Suprapubic skin (tissue), 4 donors: ENCODE data around the gene STX7. TPM values are rescaled to one million over a fixed set of nuclear protein-coding genes. Genes with fewer than 3 reads are reported as not detected.

ENCODE experiments used
- DNase-seq, 2 donors: peaks; one replicate each; pipeline ENCODE4 v3.0.0-alpha.2; 2019; ENCODE audit warnings: low spot score in 2 of 2
- H3K27ac ChIP-seq: fragments of 200-600 bp; sonication (generic); one replicate; pipeline ENCODE4 v1.5.1; 2019
- H3K27me3 ChIP-seq: fragments of 200-600 bp; sonication (generic); one replicate; pipeline ENCODE4 v1.5.1; 2019
- H3K36me3 ChIP-seq: fragments of 200-600 bp; sonication (generic); one replicate; pipeline ENCODE4 v1.5.1; 2019
- H3K4me1 ChIP-seq: fragments of 200-600 bp; sonication (generic); one replicate; pipeline ENCODE4 v1.5.1; 2019
- H3K4me3 ChIP-seq: fragments of 200-600 bp; sonication (generic); one replicate; pipeline ENCODE4 v1.5.1; 2019; ENCODE audit warnings: mild to moderate bottlenecking
- H3K9me3 ChIP-seq: fragments of 200-600 bp; sonication (generic); one replicate; pipeline ENCODE4 v1.5.1; 2019
- CTCF ChIP-seq, 2 donors: fragments of 200-600 bp in 1 of 2; fragments of 450-650 bp in 1 of 2; sonication (generic) in 1 of 2; IDR thresholded peaks; one replicate each; pipeline ENCODE4 v1.5.1; 2016 to 2019; ENCODE audit warnings: antibody characterized with exemption in 2 of 2, mild to moderate bottlenecking in 1 of 2, moderate library complexity in 1 of 2
- EP300 ChIP-seq: sonication (generic); formaldehyde crosslinking; IDR thresholded peaks from one replicate; pipeline ENCODE4 v1.6.1; 2017; ENCODE audit warnings: antibody characterized with exemption
- POLR2A ChIP-seq, 2 donors: fragments of 450-650 bp; IDR thresholded peaks; one replicate each; pipeline ENCODE4 v1.6.1; 2017; ENCODE audit warnings: antibody characterized with exemption in 2 of 2, mild to moderate bottlenecking in 2 of 2, moderate library complexity in 2 of 2
- POLR2AphosphoS5 ChIP-seq, 3 donors: sonication (generic); formaldehyde crosslinking; IDR thresholded peaks; one replicate each; pipeline ENCODE4 v1.6.1; 2017; ENCODE audit warnings: antibody characterized with exemption in 3 of 3
- WGBS: methylation state at CpG from one replicate; pipeline ENCODE4 v1.1.5; 2018; 5-methylcytosine and 5-hydroxymethylcytosine counted together
- total RNA-seq, 4 donors: library from RNA; depleted of rRNA; stranded (reverse); fragments of >200 nt; gene quantifications; one replicate each; pipeline ENCODE4 v1.1.0, GENCODE V29; 2016

The STX7 gene
- total RNA-seq, 4 donors from 2014 or later: 24.9 to 43.5 (median 31.8) TPM

DNA sequence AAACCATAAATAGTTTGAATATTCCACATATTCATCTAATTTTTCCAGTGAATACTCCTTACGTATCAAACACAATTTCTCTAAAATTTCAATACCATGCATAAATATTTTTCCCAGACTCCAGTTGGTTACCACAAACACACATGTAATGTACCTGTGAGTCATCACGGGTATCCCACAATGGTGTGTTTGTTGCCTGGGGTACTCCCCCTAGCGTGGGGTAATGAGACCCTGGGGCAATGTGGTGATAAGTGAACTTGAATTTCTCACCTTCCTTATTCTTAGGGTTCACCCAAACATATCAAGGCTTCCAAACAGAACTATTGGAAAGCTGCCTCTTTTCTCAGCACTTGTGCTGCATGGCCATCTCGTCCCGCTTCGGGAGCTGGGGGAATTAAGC, 51.0 kb downstream of the STX7 start:
- Histone ChIP-seq H3K36me3 (peaks cover 92% of the 10 kb centered on the region), H3K27ac (no peak overlapping the region), H3K4me3 (no peak overlapping the region), H3K27me3 (no peaks in the 10 kb centered on the region), H3K9me3 (no peaks in the 10 kb centered on the region), H3K4me1 (no peaks in the 10 kb centered on the region)
- DNase-seq: no peak
- TF ChIP-seq POLR2AphosphoS5 (IDR thresholded peaks at IDR 0.05) (no peak), POLR2A (IDR thresholded peaks at IDR 0.05) (no peak), CTCF (IDR thresholded peaks at IDR 0.05) (no peak), EP300 (no peak)
- 88% methylated on average over 6 of the region's 6 CpGs for WGBS

DNA sequence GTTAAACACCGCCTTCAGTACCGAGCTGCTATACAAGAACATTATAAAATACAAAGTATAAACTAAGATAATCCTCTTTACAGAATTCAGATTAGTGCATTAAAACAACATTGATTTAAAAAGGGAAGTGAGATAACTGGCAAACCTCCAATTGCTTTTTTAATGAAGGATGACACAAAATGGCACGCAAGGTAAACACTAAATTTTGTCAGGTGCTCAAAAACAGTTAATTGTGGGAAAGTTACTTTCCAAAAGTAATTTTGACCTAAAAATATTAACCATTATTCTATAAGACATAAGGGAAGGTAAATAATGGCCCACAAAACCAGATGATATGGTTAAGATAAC, 53.3 kb downstream of the STX7 start:
- no peak for DNase-seq
- Histone ChIP-seq H3K9me3 (no peaks in the 10 kb centered on the region), H3K4me1 (no peaks in the 10 kb centered on the region), H3K4me3 (no peak overlapping the region), H3K27me3 (no peaks in the 10 kb centered on the region), H3K27ac (no peak overlapping the region), H3K36me3 (peaks cover 85% of the 10 kb centered on the region)
- WGBS: 97% methylated on average over 3 of the region's 3 CpGs
- no peak for TF ChIP-seq CTCF (IDR thresholded peaks at IDR 0.05)
- TF ChIP-seq EP300: no peak
- no peak for TF ChIP-seq POLR2AphosphoS5 (IDR thresholded peaks at IDR 0.05)
- TF ChIP-seq POLR2A (IDR thresholded peaks at IDR 0.05): no peak

- Histone ChIP-seq H3K36me3 (peaks cover 83% of the 10 kb centered on the region), H3K4me1 (no peaks in the 10 kb centered on the region), H3K27me3 (no peaks in the 10 kb centered on the region), H3K4me3 (no peak overlapping the region), H3K9me3 (no peaks in the 10 kb centered on the region), H3K27ac (no peak overlapping the region)
- DNase-seq: no peak
- no peak for TF ChIP-seq POLR2AphosphoS5 (IDR thresholded peaks at IDR 0.05)
- no peak for TF ChIP-seq CTCF (IDR thresholded peaks at IDR 0.05)
- TF ChIP-seq POLR2A (IDR thresholded peaks at IDR 0.05): no peak
- TF ChIP-seq EP300: no peak
- 93% methylated on average over 6 of the region's 6 CpGs for WGBS
Measured at GRCh38 chr6:132458887-132459604, 53.9 kb downstream of the STX7 start.

- Histone ChIP-seq H3K9me3 (no peaks in the 10 kb centered on the region), H3K27me3 (no peaks in the 10 kb centered on the region), H3K27ac (no peak overlapping the region), H3K4me1 (no peaks in the 10 kb centered on the region), H3K4me3 (no peak overlapping the region), H3K36me3 (peaks cover 60% of the 10 kb centered on the region)
- TF ChIP-seq POLR2AphosphoS5 (IDR thresholded peaks at IDR 0.05) (no peak), POLR2A (IDR thresholded peaks at IDR 0.05) (no peak), EP300 (no peak), CTCF (IDR thresholded peaks at IDR 0.05) (no peak)
- no peak for DNase-seq
- WGBS: 76% methylated on average over 4 of the region's 4 CpGs
Measured at GRCh38 chr6:132456700-132457143, 56.2 kb downstream of the STX7 start.

DNA sequence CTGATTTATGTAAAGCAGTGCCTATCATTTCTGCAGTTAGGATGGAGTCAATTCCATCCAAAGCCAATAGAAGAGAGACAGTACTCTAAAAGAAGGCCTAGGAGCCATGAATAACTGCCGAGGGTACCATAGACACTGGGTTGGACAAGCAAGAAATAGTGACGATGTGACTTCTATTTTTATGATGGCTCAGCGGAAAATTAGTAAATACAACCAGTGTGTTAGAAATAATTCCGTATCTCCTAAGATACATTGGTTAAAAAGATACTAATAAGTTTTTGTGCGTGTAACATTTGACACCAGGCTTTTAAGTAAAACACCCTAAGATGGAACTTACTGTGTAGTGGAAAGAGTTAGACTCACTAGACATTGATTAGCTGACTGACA, 66.1 kb downstream of the STX7 start:
- WGBS: 92% methylated on average over 5 of the region's 5 CpGs
- Histone ChIP-seq H3K9me3 (peaks cover 5% of the 10 kb centered on the region), H3K4me3 (no peak overlapping the region), H3K27me3 (no peaks in the 10 kb centered on the region), H3K4me1 (no peaks in the 10 kb centered on the region), H3K36me3 (peaks cover 3% of the 10 kb centered on the region), H3K27ac (no peak overlapping the region)
- no peak for TF ChIP-seq EP300
- no peak for TF ChIP-seq CTCF (IDR thresholded peaks at IDR 0.05)
- no peak for TF ChIP-seq POLR2A (IDR thresholded peaks at IDR 0.05)
- no peak for TF ChIP-seq POLR2AphosphoS5 (IDR thresholded peaks at IDR 0.05)
- DNase-seq: no peak
